Measurements from ENCODE around the gene FN3K.
"Not testable (repeated sequence)": the region's sequence is repeated elsewhere in the genome, so short reads cannot be mapped to it uniquely, and the experiment has no call there.

Gene FN3K

GRCh38 chr17:82737967-82738877, 2.8 kb downstream of the FN3K start:
- DNase-seq (ENCODE audit: low read depth in 2 of 2) = no peak

GRCh38 chr17:82740906-82741759, 5.7 kb downstream of the FN3K start:
- no peak for DNase-seq (ENCODE audit: low read depth in 2 of 2)

GRCh38 chr17:82743344-82744219, 8.2 kb downstream of the FN3K start:
- DNase-seq (ENCODE audit: low read depth in 2 of 2) = no peak

- not testable (repeated sequence) for DNase-seq (ENCODE audit: low read depth in 2 of 2)
These were observed 9.3 kb downstream of the FN3K start for GRCh38 chr17:82744736-82745135.

GRCh38 chr17:82745524-82745923, 10.1 kb downstream of the FN3K start:
- DNase-seq (ENCODE audit: low read depth in 2 of 2) = no peak

- no peak for DNase-seq (ENCODE audit: low read depth in 2 of 2)
These were observed 13.3 kb downstream of the FN3K start for GRCh38 chr17:82748756-82749155.

GRCh38 chr17:82750241-82750908, 15.0 kb downstream of the FN3K start:
- DNase-seq (ENCODE audit: low read depth in 2 of 2) = no peak

GRCh38 chr17:82751171-82751570, 15.8 kb downstream of the FN3K start:
- DNase-seq (ENCODE audit: low read depth in 2 of 2) = no peak

GRCh38 chr17:82751571-82752370, 16.4 kb downstream of the FN3K start, which contains the start of gene TBCD:
Gene TBCD (plus strand): TSS chr17:82752065. CDS start chr17:82752194, 129 bp downstream.
- DNase-seq (ENCODE audit: low read depth in 2 of 2) = peak; percentile 74 to 84

- DNase-seq (ENCODE audit: low read depth in 2 of 2) = no peak
These were observed 17.2 kb downstream of the FN3K start for GRCh38 chr17:82752371-82753200.

GRCh38 chr17:82753201-82753464, 17.7 kb downstream of the FN3K start:
- no peak for DNase-seq (ENCODE audit: low read depth in 2 of 2)

GRCh38 chr17:82754297-82755208, 19.1 kb downstream of the FN3K start:
- DNase-seq (ENCODE audit: low read depth in 2 of 2) = no peak

GRCh38 chr17:82756166-82756565, 20.8 kb downstream of the FN3K start:
- DNase-seq (ENCODE audit: low read depth in 2 of 2) = no peak

- no peak for DNase-seq (ENCODE audit: low read depth in 2 of 2)
These were observed 30.0 kb downstream of the FN3K start for GRCh38 chr17:82765371-82765770.

- no peak for DNase-seq (ENCODE audit: low read depth in 2 of 2)
These were observed 31.8 kb downstream of the FN3K start for GRCh38 chr17:82767041-82767754.

- no peak for DNase-seq (ENCODE audit: low read depth in 2 of 2)
These were observed 33.6 kb downstream of the FN3K start for GRCh38 chr17:82769041-82769440.

- DNase-seq (ENCODE audit: low read depth in 2 of 2) = no peak
These were observed 36.6 kb downstream of the FN3K start for GRCh38 chr17:82772026-82772425.

GRCh38 chr17:82774456-82774855, 39.0 kb downstream of the FN3K start:
- DNase-seq (ENCODE audit: low read depth in 2 of 2) = not testable (repeated sequence)

Measured in stimulated activated CD8-positive, alpha-beta memory T cell treated with anti-CD3 and anti-CD28 coated beads, Interleukin-2, amount 100 ng/mL, for 1 hour (primary cell).